GM08714 (cell line): ENCODE data around the gene IL17F.

Source experiments
- H3K4me3 ChIP-seq: fragments of 200-500 bp; sonication (Bioruptor generic); 2 replicates; pipeline ENCODE4 v1.5.1; 2014; ENCODE audit warnings: mild to moderate bottlenecking, low read length, inconsistent platforms
- ZNF274 ChIP-seq: IDR thresholded peaks from 2 replicates; pipeline ENCODE4 v1.6.1; 2012; ENCODE audit warnings: mild to moderate bottlenecking, low read depth, low read length

The IL17F gene

GRCh38 chr6:52244400-52244799 lies at the start of gene IL17F:
Gene IL17F, minus strand, starts transcription at chr6:52244500. Its CDS starts 71 bp downstream, at chr6:52244429.
- TF ChIP-seq ZNF274 = no peak
- no peak within 1 kb of the TSS for H3K4me3 ChIP-seq

GRCh38 chr6:52293067-52293466 lies 48.8 kb upstream of the IL17F start:
- no peak overlapping the region for H3K4me3 ChIP-seq
- no peak for TF ChIP-seq ZNF274

DNA sequence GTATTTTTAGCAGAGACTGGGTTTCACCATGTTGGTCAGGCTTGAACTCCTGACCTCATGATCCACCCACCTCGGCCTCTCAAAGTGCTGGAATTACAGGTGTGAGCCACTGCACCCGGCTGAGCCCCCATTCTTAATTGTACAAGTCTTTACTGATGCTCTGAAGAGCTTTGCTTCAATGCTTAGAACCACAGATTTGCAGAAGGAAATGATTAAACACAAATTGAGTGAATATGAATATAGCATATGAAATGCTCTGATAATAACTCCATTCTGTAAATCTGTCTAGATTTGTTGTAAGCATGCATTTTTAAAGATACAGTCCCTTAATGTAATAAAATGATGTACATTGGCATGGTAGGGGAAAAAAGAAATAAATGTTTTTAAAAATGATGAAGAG lies 44.5 kb upstream of the IL17F start:
- TF ChIP-seq ZNF274 = no peak
- no peak overlapping the region for H3K4me3 ChIP-seq

DNA sequence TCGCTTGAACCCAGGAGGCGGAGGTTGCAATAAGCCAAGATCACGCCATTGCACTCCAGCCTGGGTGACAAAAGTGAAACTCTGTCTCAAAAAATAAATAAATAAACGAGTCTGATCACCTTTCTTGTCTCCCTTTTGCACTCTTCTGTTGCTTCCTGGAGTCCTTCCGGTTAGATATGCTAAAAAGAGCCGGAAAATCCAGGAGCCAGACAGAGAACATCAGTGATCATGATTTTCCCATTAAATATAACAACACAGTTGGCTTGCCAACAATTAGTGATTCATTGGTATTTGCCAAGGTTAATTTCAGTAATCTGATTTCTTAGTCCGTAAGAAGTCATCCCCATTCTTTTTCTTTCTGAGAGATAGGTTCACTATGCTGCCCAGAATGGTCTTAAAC lies 43.9 kb upstream of the IL17F start:
- no peak for TF ChIP-seq ZNF274
- no peak overlapping the region for H3K4me3 ChIP-seq

DNA sequence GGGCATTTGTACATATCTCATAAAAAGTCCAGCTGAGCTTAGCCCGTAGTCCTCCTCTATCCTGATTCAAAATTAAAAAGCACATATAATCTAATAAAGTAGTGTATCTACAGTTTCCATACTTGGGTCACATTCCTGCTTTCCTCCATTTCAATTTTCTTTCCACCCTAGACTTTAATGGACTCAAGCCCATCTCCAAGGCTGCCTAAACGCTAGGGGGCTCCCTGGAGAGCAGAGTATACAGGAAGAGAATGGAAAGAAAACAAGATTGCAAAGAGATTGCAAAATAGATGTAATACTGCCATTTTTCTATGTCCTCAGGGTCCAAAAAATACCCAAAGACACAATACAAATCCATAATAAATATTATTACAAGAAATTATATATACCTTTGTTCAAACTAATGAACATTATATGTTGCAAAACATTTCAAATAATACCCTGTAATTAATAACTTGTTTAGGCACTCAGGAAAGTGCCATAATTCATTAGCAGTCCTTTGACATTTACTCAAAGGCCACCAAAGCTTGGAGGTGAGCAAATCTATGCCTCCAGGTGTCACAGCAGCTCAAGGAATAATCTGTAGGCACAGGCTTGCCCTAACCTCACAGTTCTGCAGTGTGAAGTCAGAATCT lies 42.6 kb upstream of the IL17F start:
- H3K4me3 ChIP-seq = no peak overlapping the region
- TF ChIP-seq ZNF274 = no peak

DNA sequence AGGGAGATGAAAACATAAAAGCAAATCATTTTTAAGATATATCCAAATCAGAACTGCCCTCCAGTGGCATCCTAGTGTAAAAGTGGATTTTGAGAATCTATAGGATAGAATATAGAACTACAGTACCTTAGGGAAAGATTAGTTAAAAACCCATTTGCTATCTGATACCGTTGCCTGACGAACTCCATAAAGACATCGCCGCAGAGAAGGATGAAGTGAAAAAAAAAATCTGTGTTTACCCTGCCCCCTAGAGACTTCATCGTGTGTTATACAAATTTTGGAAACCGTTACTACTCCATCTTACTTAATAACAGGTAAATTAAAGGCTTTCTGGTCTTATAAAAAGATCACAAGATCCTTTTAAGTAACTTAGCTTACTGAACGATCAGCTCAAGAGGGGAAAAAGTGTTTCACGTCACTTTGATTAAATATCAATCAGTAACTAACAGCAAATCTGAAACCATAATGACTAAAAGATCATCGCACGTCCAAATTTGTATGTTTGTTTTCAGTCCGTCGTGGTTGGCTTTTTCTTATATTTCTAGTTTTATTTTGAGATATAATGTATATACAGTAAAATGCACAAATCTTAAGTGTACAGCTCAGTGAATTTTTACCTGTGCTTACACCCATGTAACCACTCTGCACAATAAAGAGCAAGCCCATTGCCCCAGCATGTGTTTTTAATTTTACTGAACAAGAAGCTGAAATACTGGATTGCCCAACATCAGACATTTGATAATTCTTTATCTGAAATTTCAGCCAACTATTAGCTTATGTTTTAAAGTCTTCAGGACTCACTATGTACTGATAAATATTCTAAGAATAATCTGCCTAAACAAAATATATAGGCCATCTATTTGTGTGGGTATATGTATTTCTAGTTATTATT lies 41.1 kb upstream of the IL17F start:
- H3K4me3 ChIP-seq = peak overlapping the region; percentile 55
- TF ChIP-seq ZNF274 = no peak

GRCh38 chr6:52284460-52285176 lies 40.3 kb upstream of the IL17F start, which contains the start of gene MCM3:
Gene MCM3, minus strand, starts transcription at chr6:52284742. Its CDS starts 68 bp downstream, at chr6:52284674.
- TF ChIP-seq ZNF274 = no peak
- H3K4me3 ChIP-seq = peak within 1 kb of the TSS; percentile 73

DNA sequence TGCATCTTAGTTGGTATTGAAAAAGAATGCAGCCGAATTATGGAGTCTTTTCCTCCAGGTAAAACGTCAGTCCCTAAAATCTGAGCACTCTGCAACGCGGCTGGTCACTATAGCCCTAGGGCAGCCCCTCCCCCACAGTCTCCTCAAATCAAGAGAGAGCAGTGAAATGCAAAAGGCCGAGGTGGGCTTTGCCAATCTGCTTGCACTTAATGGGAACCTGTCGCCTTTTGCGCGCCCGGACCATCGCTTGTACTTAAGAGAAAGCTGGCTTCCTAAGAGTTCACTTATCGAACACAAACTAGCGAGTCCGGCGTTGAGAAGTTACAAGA lies 39.8 kb upstream of the IL17F start:
- no peak for TF ChIP-seq ZNF274
- peak overlapping the region; percentile 73 for H3K4me3 ChIP-seq

DNA sequence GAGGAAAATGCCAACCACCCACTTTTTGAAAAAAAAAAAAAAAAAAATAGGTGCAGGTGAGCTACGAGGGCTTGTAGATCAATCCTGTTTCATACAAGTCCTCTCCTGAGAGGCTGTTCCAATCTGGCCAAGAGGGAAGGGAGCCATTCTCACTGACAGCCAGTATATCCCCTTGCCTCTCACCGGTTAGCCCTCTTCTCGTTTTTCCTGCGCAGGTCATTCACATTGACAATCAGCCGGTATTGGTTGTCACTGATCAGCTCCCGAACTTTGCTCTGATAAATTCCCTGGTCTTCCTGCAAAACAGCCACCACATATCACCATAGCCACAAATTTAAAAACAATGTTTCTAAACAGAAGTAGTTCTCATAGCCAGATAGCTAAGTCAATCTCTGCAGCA lies 38.8 kb upstream of the IL17F start:
- H3K4me3 ChIP-seq = peak overlapping the region; percentile 73
- no peak for TF ChIP-seq ZNF274

GRCh38 chr6:52276130-52276529 lies 31.8 kb upstream of the IL17F start:
- TF ChIP-seq ZNF274 = no peak
- H3K4me3 ChIP-seq = no peak overlapping the region

- no peak overlapping the region for H3K4me3 ChIP-seq
- TF ChIP-seq ZNF274 = no peak
These were observed 27.7 kb upstream of the IL17F start for GRCh38 chr6:52271852-52272460.

GRCh38 chr6:52263709-52264540 lies 19.6 kb upstream of the IL17F start:
- TF ChIP-seq ZNF274 = no peak
- no peak overlapping the region for H3K4me3 ChIP-seq

DNA sequence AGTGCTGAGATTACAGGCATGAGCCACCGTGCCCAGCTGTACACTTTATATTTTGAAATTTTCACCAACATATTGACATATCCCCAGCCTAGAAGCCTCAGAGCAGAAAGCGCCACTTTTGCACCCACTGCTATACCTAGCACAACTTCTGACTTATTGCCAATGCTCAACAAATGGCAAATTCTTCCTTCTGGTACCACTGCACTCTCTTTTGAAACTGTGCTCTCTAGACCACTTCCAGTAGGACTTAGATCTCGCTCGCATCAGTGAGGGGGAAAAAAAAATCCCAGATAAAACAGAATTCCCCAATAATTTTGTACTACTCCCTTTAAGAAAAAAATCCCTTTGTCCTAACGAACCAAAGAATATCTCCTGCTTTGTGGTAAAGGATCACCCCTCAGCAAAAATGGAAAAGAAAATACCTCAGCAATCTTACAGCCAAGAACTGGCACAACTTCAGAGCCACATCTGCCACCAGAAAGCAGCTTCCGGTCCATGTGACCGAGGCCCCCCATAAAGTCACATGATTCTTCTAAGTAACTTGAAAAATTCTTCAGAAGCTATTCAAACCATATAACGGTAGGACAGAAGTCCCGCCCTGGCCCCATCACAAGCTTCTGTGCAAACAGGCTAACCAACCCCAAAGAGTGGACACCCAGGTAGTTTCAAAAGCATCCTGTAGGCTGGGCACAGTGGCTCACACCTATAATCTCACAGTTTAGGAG lies 18.5 kb upstream of the IL17F start:
- no peak overlapping the region for H3K4me3 ChIP-seq
- no peak for TF ChIP-seq ZNF274
